ENCODE results near the gene LRRC53.

The LRRC53 gene

GRCh38 chr1:74432325-74432724 lies 80.1 kb downstream of the LRRC53 start:
- DNase-seq = no peak

- no peak for DNase-seq
These were observed 80.9 kb downstream of the LRRC53 start for GRCh38 chr1:74431531-74431930.

DNA sequence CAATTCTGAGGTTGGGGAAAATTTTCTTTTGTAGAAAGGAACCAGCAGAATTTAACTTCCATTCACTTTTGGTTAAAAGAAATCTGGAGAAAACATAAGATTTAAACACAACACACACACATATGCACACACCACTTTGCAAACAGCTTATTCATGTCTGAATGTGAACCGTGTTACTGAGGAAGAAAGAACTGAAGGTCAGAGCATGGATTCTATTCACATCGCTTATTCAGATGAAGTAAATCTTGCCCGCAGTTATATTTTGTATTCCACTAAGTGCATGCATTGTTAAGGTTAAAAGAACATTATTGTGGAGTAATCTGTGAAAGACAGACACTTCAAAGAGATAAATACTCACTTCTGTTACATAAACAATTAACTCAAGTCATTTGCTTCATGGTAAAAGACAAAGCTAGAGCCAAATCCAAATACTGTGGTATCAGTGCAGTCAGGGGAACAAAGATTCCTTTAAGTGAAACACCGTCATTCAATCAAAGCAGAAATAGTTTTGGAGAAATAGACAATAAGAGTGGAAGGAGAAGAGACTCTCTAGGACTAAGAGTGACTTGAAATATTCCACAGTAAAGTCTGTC lies 82.0 kb downstream of the LRRC53 start:
- DNase-seq = no peak

DNA sequence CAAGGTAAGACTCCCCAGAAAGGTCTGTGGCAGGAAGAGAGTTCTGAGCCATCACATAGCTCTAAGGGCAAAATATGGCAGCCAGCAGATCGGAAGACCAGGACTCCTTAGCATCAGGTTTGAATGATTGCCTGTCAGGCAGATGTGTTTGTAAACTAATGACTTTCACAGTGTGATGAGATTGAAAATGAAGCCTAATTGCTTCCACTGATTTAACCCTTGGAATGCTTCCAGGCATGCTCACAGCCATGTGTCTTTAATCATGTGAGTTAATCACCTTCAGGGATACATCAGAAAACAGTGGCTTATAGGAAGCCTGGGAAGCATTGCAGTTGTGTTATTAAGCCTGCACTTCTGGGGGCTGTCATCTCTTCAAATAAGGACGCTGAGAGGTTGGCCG lies 82.8 kb downstream of the LRRC53 start:
- no peak for DNase-seq

DNA sequence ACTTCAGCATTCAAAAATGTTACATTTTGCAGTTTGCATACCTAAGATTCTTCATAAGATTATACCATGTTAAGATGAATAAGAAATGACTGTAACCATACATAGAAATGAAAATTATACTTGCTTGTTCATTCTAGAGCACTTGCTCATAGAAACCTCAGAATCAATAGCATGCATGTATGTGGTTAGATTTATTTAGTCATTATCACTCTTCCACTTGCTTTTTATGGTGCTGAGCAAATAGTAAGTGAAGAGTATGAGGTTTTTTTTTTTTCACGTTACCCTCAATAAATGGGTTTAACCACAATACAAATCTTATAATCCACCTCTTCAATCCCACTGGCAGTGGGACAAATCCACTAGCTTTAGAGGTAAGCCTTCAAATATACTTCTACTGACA lies 84.7 kb downstream of the LRRC53 start:
- no peak for DNase-seq

- no peak for DNase-seq
These were observed 86.0 kb downstream of the LRRC53 start for GRCh38 chr1:74426208-74426937.

DNA sequence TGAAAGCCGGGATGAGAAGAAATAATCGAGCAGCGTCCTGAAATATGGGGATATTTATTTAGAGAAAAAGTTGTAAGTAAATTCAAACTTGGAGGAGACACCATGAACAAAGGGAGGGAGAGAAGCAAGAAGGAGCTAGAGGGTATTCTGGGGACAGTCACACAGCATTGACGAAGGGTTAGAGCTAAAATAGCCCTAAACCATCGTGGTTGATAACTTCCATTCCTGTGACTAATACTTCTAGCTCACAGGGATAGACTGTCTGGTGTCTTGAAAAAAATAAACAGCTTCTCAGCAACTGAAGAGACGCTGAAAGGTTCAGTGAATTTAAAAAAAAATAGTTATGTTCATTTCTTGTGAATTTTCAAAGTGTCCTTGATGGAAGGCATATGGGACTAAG lies 86.7 kb downstream of the LRRC53 start:
- DNase-seq = no peak

DNA sequence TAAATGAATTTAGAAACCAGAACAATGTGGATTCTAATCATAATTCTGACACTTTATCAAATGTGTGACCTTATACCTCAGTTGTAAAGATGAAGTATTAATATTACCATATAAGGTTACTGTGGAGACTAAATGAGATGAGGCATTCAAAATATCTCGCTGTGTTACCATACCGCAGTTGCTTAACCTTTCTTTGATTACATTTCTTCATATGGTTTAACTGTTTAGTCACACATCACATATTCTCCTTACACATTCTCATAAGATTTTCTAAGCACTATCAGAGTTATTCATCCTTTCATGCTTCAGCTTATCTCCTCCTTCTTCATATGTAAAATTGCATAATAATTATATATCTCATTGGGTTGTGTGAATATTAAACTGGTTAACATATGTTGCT lies 88.9 kb downstream of the LRRC53 start:
- no peak for DNase-seq

- DNase-seq = no peak
These were observed 89.8 kb downstream of the LRRC53 start for GRCh38 chr1:74422421-74423292.

- no peak for DNase-seq
These were observed 91.9 kb downstream of the LRRC53 start for GRCh38 chr1:74420467-74420866.
